ENCODE measurements around the gene TUBA3D. TPM values are rescaled to one million over a fixed set of nuclear protein-coding genes. Genes with fewer than 3 reads are reported as not detected.
"Not testable (repeated sequence)": the region's sequence is repeated elsewhere in the genome, so short reads cannot be mapped to it uniquely, and the experiment has no call there.

Gene TUBA3D
- total and polyA plus RNA-seq, 2 of the 13 experiments (the other 11 are each of a cell fraction or from before 2014, with no cell fraction given), result not detected

DNA sequence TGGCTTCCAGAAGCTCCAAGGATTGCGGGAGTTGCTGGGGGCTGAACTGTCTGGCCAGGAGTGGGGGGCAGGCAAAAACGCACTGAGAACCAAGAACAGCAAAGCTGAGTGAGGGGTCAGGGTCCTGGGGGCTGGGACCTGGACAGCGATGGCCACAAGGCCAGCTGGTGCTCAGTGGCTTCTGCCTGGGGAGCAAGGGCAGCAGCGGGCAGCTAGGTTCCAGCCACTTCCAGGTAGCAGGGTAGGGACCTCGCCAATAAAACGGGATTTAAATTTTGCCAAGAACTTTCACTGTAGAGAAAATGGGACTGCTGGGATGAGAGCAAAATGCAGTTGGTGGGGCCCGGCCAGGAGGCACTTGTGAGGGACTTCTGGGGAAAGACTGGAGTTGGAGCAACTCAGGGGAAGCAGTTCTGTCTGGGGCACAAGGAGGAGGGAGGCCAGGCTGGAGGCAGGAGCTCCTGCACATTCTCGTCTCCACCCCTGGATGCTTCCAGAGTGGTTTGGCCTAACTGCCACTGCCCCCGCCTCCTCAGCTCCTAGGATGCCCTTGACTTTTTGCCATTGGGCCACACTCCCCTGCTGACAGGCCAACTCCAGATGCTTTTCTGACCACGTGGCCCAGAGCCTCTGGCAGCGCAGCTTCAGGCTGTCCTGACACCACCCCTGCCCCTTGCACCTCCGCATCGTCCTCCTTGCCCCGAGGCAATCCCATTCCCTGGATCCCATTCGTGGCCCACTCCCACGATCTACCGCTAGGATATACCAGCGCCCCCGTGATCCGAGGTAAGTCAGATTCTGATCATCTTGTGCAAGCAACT, 46.3 kb downstream of the TUBA3D start:
- peak; percentile 6 for ATAC-seq

DNA sequence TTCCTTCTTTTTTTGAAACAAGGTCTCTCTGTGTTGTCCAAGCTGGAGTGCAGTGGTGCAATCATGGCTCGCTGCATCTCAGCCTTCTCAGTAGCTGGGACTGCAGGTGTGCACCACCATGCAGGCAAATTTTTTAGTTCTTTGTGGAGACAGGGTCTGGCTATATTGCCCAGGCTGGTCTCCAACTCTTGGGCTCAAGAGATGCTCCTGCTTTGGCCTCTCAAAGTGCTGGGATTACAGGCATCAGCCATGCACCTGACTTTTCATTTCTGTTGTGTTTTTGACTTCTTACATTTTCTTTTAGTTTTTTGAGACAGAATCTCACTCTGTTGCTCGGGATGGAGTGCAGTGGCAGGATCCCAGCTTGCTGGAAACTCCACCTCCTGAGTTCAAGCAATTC, 49.3 kb downstream of the TUBA3D start:
- BruUV-seq (replicated peaks); CTCF ChIA-PET (ENCODE audit: low intra/inter-chr PET ratio, low total read pairs); in situ Hi-C loops (cut with HindIII; ENCODE audit: extremely low pct_ligation_motif_present, low pct_unique_long_range_greater_than_20kb): not testable (repeated sequence)

More for the DNA sequence above, 46.3 kb downstream of the TUBA3D start:
- H3K4me3 ChIP-seq (replicated peaks in 1 of 3; ENCODE audit: insufficient read depth in 1 of 3, low read depth in 2 of 3, low read length in 3 of 3), result no peak overlapping the region
- no peak overlapping the region for H3K9ac ChIP-seq (ENCODE audit: insufficient read depth, low read depth, low read length)
- H3K4me1 ChIP-seq (ENCODE audit: insufficient read depth, low read length), result peaks cover 14% of the 10 kb centered on the region
- POLR2A ChIA-PET, result no interaction called here
- intact Hi-C loops (cut with micrococcal nuclease; ENCODE audit: unreplicated experiment) (no loop called here), in situ Hi-C loops (cut with HindIII; ENCODE audit: extremely low pct_ligation_motif_present, low pct_unique_long_range_greater_than_20kb) (no loop called here)
- no peak overlapping the region for H2AFZ ChIP-seq (ENCODE audit: low read length)
- DNase-seq (ENCODE audit: low spot score), result no peak
- H3K36me3 ChIP-seq (replicated peaks in 1 of 2; ENCODE audit: control insufficient read depth in 1 of 2, insufficient read depth in 2 of 2, low read length in 2 of 2), result peaks cover 12 to 15% of the 10 kb centered on the region in 2 experiments; a peak in 4 of 5 replicates
- H3K27me3 ChIP-seq (ENCODE audit: control insufficient read depth in 1 of 2, insufficient read depth in 2 of 2, low read length in 2 of 2), result no peaks in the 10 kb centered on the region
- TF ChIP-seq, protein P1, sequence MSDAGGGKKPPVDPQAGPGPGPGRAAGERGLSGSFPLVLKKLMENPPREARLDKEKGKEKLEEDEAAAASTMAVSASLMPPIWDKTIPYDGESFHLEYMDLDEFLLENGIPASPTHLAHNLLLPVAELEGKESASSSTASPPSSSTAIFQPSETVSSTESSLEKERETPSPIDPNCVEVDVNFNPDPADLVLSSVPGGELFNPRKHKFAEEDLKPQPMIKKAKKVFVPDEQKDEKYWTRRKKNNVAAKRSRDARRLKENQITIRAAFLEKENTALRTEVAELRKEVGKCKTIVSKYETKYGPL (CRISPR knock-in tag; IDR thresholded peaks at IDR 0.05), result no peak
- TF ChIP-seq ZC3H13 (CRISPR knock-in tag; IDR thresholded peaks at IDR 0.05) (peak; percentile 68; the same call in 1 of the 2 replicates), AGO2 (optimal IDR thresholded peaks at IDR 0.05; ENCODE audit: low read depth, low read length) (peak; percentile 65), POLR2A (IDR thresholded peaks at IDR 0.05; ENCODE audit: insufficient read depth in 1 of 2, low read depth in 2 of 2, low read length in 2 of 2) (0 out of 4 replicates have a peak, but pooled peaks of 1 of the 2 experiments have one; percentile 30), THAP11 (CRISPR knock-in tag; IDR thresholded peaks at IDR 0.05) (no peak)
- TF ChIP-seq, protein P2, sequence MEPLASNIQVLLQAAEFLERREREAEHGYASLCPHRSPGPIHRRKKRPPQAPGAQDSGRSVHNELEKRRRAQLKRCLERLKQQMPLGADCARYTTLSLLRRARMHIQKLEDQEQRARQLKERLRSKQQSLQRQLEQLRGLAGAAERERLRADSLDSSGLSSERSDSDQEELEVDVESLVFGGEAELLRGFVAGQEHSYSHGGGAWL (CRISPR knock-in tag; IDR thresholded peaks at IDR 0.05), result 0 out of 2 replicates have a peak, but pooled peaks have one; percentile 28
- TF ChIP-seq, protein P3, sequence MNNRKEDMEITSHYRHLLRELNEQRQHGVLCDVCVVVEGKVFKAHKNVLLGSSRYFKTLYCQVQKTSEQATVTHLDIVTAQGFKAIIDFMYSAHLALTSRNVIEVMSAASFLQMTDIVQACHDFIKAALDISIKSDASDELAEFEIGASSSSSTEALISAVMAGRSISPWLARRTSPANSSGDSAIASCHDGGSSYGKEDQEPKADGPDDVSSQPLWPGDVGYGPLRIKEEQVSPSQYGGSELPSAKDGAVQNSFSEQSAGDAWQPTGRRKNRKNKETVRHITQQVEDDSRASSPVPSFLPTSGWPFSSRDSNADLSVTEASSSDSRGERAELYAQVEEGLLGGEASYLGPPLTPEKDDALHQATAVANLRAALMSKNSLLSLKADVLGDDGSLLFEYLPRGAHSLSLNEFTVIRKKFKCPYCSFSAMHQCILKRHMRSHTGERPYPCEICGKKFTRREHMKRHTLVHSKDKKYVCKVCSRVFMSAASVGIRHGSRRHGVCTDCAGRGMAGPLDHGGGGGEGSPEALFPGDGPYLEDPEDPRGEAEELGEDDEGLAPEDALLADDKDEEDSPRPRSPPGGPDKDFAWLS (CRISPR knock-in tag; IDR thresholded peaks at IDR 0.05; ENCODE audit: borderline replicate concordance), result no peak
- H3K4me2 ChIP-seq (ENCODE audit: low read depth, low read length), result 0 out of 2 replicates have a peak overlapping the region, but pooled peaks have one; percentile 5
- 88% methylated on average over 20 of the region's 20 CpGs for WGBS (ENCODE audit: low lambda C conversion rate)
- CTCF ChIA-PET (ENCODE audit: low intra/inter-chr PET ratio, low total read pairs), result no interaction called here
- H3K9me3 ChIP-seq (ENCODE audit: low read length), result no peaks in the 10 kb centered on the region
- BruUV-seq (replicated peaks), result no TSS peak
- peak overlapping the region; percentile 30 for H3K27ac ChIP-seq (ENCODE audit: extremely low read length, insufficient read depth, low read length)
- FAIRE-seq, result no peak
- H3K79me2 ChIP-seq (ENCODE audit: insufficient read depth, low read length), result no peaks in the 10 kb centered on the region
- no peaks in the 10 kb centered on the region for H4K20me1 ChIP-seq (ENCODE audit: insufficient read depth, low read length)

More for the DNA sequence above, 49.3 kb downstream of the TUBA3D start:
- H4K20me1 ChIP-seq (ENCODE audit: insufficient read depth, low read length); H3K27ac ChIP-seq (ENCODE audit: extremely low read length, insufficient read depth, low read length); H2AFZ ChIP-seq (ENCODE audit: low read length); H3K79me2 ChIP-seq (ENCODE audit: insufficient read depth, low read length); DNase-seq (ENCODE audit: low spot score); H3K27me3 ChIP-seq (ENCODE audit: control insufficient read depth in 1 of 2, insufficient read depth in 2 of 2, low read length in 2 of 2); H3K9me3 ChIP-seq (ENCODE audit: low read length); H3K4me2 ChIP-seq (ENCODE audit: low read depth, low read length); H3K9ac ChIP-seq (ENCODE audit: insufficient read depth, low read depth, low read length); H3K4me3 ChIP-seq (replicated peaks in 1 of 3; ENCODE audit: insufficient read depth in 1 of 3, low read depth in 2 of 3, low read length in 3 of 3); ATAC-seq; H3K36me3 ChIP-seq (replicated peaks in 1 of 2; ENCODE audit: control insufficient read depth in 1 of 2, insufficient read depth in 2 of 2, low read length in 2 of 2); POLR2A ChIA-PET; FAIRE-seq: not testable (repeated sequence)
- WGBS (ENCODE audit: low lambda C conversion rate), result 3% methylated on average over 2 of the region's 2 CpGs
- peaks cover 25% of the 10 kb centered on the region for H3K4me1 ChIP-seq (ENCODE audit: insufficient read depth, low read length)
- intact Hi-C loops (cut with micrococcal nuclease; ENCODE audit: unreplicated experiment), result loop anchor here (5.0 kb wide), 1 partner anchor 33 kb away; the partner anchor contains the start of gene MZT2A

Data from HepG2 (cell line).